Neutrophil (primary cell): ENCODE results near the gene PINK1.

Experiments used
- H3K27ac ChIP-seq: fragments of 200-600 bp; sonication (generic); 2 replicates; pipeline ENCODE4 v1.5.1; 2016; ENCODE audit warnings: mild to moderate bottlenecking, moderate library complexity
- H3K27me3 ChIP-seq: fragments of 200-600 bp; sonication (generic); 2 replicates; pipeline ENCODE4 v1.6.0; 2016; ENCODE audit warnings: mild to moderate bottlenecking
- H3K36me3 ChIP-seq: fragments of 200-600 bp; sonication (generic); 2 replicates; pipeline ENCODE4 v1.5.1; 2017
- H3K4me1 ChIP-seq, 2 experiments: fragments of 200-600 bp in 1 of 2; sonication (generic) in 1 of 2; 1 replicate in 1 of 2; 2 replicates in 1 of 2; pipeline versions ENCODE4 v1.5.1 to v1.6.1; 2013 to 2016; ENCODE audit warnings: low read depth in 1 of 2, low read length in 1 of 2, mild to moderate bottlenecking in 1 of 2, moderate library complexity in 1 of 2; ENCODE audit not compliant: control insufficient read depth in 1 of 2, insufficient read depth in 1 of 2
- H3K4me3 ChIP-seq, 2 experiments: fragments of 200-600 bp in 1 of 2; sonication (generic) in 1 of 2; 1 replicate in 1 of 2; 2 replicates in 1 of 2; pipeline ENCODE4 v1.5.1; 2013 to 2016; ENCODE audit warnings: low read depth in 1 of 2, low read length in 1 of 2, mild to moderate bottlenecking in 1 of 2, moderate library complexity in 1 of 2
- H3K9me3 ChIP-seq: fragments of 200-600 bp; sonication (generic); 2 replicates; pipeline ENCODE4 v1.5.1; 2016
- CTCF ChIP-seq: fragments of 200-600 bp; sonication (generic); IDR thresholded peaks from 2 replicates; pipeline ENCODE4 v1.5.1; 2016; ENCODE audit warnings: antibody characterized with exemption

PINK1 gene

GRCh38 chr1:20589331-20590278 is 43.7 kb upstream of the PINK1 start:
- Histone ChIP-seq H3K27me3 (no peaks in the 10 kb centered on the region), H3K4me3 (peak overlapping the region; percentile 85 to 98), H3K9me3 (no peaks in the 10 kb centered on the region), H3K36me3 (peaks cover 31% of the 10 kb centered on the region), H3K4me1 (peaks cover 61 to 79% of the 10 kb centered on the region in 2 experiments), H3K27ac (peak overlapping the region; percentile 98)
- no peak for TF ChIP-seq CTCF

- H3K4me3 ChIP-seq: peak overlapping the region; percentile 85 to 98
Observed at GRCh38 chr1:20590306-20590777, 42.9 kb upstream of the PINK1 start.

GRCh38 chr1:20593756-20594155 is 39.5 kb upstream of the PINK1 start:
- Histone ChIP-seq H3K4me3 (peak overlapping the region in 1 of 2 experiments; percentile 34), H3K4me1 (peaks cover 89 to 99% of the 10 kb centered on the region in 2 experiments), H3K9me3 (no peaks in the 10 kb centered on the region), H3K27ac (peak overlapping the region; percentile 98), H3K27me3 (no peaks in the 10 kb centered on the region), H3K36me3 (peaks cover 41% of the 10 kb centered on the region)
- TF ChIP-seq CTCF: no peak

More at GRCh38 chr1:20590306-20590777, 42.9 kb upstream of the PINK1 start:
- TF ChIP-seq CTCF: peak; percentile 9
- Histone ChIP-seq H3K27ac (peak overlapping the region; percentile 98), H3K36me3 (peaks cover 39% of the 10 kb centered on the region), H3K9me3 (no peaks in the 10 kb centered on the region), H3K27me3 (no peaks in the 10 kb centered on the region), H3K4me1 (peaks cover 68 to 82% of the 10 kb centered on the region in 2 experiments)

GRCh38 chr1:20594746-20595145 is 38.5 kb upstream of the PINK1 start:
- peak overlapping the region in 1 of 2 experiments; percentile 24 for H3K4me3 ChIP-seq
- H3K4me1 ChIP-seq: peaks cover 96 to 99% of the 10 kb centered on the region in 2 experiments
- no peaks in the 10 kb centered on the region for H3K27me3 ChIP-seq
- peak overlapping the region; percentile 98 for H3K27ac ChIP-seq
- H3K36me3 ChIP-seq: peaks cover 41% of the 10 kb centered on the region
- no peaks in the 10 kb centered on the region for H3K9me3 ChIP-seq
- no peak for TF ChIP-seq CTCF

GRCh38 chr1:20596106-20596505 is 37.2 kb upstream of the PINK1 start:
- peaks cover 99% of the 10 kb centered on the region in 2 experiments for H3K4me1 ChIP-seq
- TF ChIP-seq CTCF: no peak

More at GRCh38 chr1:20596106-20596505, 37.2 kb upstream of the PINK1 start:
- Histone ChIP-seq H3K27ac (peak overlapping the region; percentile 98), H3K4me3 (peak overlapping the region; percentile 47 to 57), H3K27me3 (no peaks in the 10 kb centered on the region), H3K9me3 (no peaks in the 10 kb centered on the region), H3K36me3 (peaks cover 42% of the 10 kb centered on the region)
